Dermis blood vessel endothelial cell (primary cell): ENCODE data around the gene HSD11B1. TPM values are rescaled to one million over a fixed set of nuclear protein-coding genes. Genes with fewer than 3 reads are reported as not detected.

Source experiments
- DNase-seq: peaks from one replicate; pipeline ENCODE4 v3.0.0; 2010
- total RNA-seq: library from RNA; depleted of rRNA; stranded (reverse); fragments of >200 nt; gene quantifications from 2 replicates; pipeline ENCODE4 v1.2.3, GENCODE V29; 2014

HSD11B1 gene
- total RNA-seq, 1 donor from 2014 or later = not detected

DNA sequence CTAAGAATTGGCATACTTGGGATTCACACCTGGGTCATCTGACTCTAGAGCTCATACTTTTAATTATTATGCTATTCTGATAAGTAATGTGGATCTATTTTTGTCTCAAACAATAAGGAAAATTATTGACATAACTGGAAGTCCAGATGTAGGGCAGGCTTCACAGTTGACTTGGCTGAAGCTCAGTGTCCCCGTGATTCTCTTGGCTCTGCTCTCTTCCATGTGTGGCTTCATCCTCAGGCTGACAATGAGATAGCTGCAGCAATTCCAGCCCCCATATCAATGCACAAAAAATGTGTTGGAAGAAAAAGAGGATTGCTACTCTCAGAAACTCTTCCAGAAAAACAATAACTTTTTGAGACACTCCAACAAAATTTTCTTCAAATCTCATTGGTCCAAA is 23.8 kb downstream of the HSD11B1 start:
- DNase-seq = no peak

DNA sequence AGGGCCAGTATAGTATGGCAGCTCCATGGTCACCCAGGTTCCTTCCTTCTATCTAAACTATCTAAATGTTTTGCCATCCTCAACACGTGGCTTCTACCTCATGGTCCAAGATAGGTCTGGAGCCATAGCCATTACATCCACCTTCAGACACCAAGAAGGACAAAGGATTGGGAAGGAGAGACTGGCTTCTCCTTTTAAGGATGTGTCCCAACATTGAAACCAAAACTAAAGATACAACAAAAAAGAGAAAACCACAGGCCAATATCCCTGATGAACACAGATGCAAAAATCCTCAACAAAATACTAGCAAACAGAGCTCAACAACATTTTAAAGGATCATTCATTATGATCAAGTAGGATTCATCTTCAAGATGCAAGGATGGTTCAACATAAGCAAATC is 24.8 kb downstream of the HSD11B1 start:
- DNase-seq = no peak

DNA sequence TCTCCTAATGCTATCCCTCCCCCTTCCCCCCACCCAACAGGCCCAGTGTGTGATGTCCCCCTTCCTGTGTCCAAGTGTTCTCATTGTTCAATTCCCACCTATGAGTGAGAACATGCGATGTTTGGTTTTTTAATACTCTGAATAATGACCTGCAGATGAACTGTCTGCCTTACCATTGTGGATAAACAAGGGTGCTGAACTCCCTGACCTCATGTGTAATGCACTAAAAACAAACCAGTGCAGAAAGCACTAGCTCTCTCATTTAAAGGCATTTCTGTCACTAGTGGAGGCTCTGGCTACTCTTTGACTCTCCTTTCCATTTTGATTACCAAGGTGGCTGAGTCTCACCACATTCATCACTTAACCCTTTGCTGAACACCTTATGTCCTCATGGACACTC is 28.1 kb downstream of the HSD11B1 start:
- DNase-seq = no peak

DNA sequence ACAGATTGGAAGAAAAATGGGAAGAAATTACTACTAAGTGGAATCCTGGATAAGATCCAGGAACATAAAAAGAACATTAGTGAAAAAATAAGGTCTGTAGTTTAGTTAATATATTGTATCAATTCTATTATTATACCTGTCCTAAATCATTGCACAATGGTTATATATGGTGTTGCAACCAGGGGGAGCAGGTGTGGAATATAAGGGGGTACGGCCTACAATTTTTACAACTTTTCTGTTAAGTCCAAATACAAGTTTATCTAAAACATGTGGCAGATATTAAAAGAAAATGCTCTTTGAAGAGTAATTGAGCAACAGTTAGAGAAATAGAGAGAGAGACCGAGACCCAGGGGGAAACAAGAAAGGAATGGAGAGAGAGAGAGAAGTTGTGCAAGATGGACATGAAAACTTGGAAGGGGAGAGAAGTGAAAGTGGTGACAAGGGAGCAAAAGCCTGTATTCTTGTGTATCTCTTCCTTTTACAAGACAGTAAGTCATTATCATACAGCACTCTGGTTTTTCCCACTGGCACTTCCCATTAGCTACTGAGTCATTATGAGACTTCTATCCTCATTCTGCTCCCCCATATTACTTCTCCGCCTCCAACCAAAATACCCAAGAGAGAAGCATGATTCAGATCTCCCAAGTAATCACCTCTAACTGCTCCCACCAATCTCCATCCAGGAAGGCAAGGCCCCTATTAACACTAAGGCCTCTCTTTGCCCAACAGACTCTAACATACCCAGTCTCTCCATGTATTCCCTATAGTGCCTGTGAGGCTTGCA is 29.0 kb downstream of the HSD11B1 start:
- DNase-seq = no peak

DNA sequence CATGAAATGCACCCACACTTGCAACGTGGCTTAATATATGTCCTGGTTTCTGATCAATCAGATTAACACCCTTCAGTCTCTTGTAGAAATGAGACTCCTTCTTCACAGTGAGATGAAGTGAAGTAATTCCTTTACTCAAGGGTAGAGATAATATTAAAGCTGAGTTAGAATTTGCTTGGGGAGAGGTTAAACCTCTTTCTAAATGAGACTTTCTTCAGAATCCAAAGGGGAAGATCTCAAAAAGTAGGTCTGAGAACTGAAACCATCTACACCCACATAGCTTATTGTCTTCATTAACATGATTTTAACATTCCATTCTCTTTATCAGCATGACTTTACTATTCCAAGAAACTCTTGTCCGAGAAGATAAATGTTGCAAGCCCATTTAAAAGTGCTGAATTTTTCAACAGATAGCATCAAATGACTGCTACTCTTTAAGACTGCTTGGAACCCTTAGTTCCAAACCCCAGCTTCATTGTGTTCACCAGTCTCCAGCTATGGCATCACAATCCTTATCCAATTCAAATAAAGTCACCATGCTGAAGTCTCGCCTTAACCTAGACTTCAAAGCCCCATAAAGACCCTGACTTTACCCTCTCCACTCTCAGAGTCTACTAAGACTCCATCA is 32.0 kb downstream of the HSD11B1 start:
- DNase-seq = no peak

DNA sequence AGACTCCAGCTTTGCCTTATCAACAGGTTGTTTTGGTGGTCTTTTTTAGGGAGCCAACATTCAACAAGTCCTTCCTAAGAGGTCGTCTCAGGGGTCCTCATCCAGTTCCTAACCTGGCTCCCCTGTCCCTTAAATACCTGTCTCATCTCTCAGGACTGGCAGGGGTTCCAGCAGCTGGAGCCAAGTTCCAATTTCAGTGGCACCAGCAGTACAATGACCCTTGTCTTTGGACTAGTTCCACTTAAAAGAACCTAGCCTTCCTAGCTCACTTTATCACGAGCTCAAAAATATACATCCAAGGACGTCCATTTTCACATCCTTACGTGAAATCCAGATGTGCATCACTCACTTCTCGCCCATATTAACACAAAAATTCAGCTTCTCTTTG is 32.5 kb downstream of the HSD11B1 start:
- DNase-seq = no peak

DNA sequence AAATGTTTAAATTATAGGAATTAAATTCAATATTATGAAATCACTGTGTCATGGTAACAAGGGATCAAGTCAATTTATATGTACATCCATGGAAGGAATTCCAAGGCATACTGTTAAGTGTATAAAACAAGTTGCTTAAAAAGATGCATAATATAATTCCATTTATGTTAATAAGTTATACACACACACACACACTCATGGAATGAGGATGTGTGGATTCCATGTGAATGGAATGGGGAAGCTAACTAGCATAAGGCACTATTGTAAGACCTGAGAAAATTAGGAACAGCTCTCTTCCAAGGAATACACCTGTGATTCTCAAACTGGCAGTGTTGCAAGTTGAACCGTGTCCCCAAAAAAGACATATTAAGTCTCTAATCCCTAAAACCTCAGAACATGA is 33.6 kb downstream of the HSD11B1 start:
- no peak for DNase-seq

DNA sequence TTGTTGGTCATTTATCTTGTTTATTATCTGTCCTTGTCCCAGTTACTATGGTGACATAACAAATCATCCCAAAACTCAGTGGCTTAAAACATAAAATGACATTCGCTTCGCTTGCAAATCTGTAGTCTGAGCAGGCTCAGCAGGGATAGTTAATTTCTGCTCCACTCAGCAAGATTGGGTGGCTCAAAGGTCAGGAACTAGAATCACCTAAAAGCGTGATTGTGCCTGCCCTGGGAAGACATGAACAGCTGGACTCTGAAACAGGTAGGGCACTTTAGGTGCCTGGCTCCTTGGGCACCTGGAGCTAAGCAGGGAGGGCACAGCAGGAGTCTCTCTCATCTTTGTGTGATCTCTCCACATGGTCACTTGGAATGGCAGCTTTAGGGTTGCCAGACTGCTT is 36.5 kb downstream of the HSD11B1 start:
- no peak for DNase-seq

DNA sequence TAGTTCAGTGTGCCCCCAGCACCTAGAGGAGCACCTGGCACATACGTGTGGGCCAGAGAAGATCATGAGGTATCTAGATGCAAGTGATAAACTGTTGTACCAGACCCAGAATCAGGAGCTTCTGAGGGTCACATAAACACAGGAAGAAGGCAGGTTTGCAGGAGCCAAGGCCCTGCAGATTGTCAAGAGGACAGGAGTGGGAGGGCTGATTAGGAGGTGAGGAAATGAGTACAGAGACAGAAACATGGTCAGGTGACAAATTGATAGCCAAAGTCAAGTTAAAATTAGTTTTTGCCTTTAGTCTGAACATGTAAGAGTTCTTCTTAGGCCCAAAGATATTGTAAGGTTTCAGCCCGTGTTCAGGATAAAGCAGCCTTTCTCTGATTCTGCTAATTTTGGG is 37.2 kb downstream of the HSD11B1 start:
- DNase-seq = no peak

DNA sequence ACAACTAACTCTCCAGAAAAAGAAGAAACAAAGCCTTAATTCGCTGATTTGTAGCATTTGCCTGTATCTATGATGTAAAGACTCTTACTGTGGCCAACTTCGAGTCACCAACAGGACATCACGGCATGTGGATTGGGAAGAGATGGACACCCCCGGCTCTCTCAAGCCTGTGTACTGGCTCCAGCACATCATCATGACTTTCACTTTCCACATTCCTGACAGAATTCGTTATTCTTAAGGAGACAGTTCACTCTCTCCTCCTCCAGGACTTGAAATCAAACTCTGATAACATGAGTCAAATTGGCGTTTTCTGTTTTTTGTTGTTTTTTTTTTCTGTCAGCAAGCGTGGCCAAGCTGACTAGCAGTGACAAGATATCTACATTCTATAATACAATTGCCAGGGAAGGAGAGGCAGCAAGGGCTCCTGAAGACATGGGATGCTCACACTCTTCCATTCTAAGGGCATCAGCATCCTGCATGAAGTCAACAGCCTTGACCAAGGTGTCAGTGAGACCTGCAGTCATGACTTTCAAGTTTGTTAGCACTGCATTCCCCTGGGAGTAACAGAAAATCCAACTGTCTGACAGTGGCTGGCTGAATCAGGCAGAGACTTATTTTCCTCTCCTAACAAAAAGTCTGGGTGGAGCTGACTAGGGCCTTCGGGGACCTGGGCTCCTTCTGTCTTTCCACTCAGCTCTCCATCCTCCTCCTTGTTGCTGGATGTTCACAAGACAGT is 37.9 kb downstream of the HSD11B1 start:
- DNase-seq = no peak

DNA sequence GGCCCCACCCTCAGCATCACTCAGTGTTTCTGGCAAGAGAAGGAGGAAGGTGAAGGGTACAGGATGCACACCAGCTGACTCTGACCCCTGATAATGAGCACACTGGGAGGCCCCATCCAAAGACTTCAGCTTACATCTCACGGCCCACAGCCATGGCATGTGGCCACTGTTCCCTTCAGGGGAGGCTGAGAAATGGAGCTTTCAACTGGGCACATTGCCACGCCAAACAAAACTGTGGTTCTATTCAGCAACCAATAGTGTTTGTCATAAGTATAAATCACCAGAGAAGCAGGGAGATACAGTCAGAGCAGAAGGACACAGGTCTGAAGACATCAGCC is 38.5 kb downstream of the HSD11B1 start:
- DNase-seq = no peak

DNA sequence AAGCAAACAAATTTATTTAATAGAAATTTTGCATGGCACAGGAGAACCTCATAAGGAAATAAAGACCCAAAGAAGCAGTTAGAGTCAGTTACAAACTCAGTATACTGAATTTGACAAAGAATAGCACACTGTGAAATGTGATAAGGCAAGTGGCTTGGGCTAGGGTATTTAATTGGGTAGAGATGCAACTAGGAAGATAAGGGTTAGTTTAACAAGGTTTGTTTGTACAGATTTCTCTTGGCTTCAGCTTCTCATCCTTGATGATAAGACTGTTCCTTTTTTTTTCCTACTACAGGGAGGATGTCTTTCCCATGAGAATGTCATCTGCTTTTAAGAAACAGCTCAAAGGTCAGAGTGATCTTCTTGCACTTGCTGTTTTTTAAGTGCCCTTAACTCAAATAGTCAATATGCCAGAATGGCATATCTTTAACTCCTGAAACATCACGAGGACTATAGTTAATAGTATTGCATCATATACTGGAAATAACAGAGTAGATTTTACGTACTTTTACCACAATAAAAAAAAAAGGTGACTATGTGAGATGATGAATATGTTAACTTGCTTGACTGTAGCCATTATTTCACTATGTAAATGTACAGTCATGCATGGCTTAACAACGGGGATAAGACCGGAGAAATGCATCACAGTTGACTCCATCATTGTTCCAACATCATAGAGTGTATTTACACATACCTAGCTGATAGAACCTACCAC is 42.0 kb downstream of the HSD11B1 start:
- DNase-seq = no peak

DNA sequence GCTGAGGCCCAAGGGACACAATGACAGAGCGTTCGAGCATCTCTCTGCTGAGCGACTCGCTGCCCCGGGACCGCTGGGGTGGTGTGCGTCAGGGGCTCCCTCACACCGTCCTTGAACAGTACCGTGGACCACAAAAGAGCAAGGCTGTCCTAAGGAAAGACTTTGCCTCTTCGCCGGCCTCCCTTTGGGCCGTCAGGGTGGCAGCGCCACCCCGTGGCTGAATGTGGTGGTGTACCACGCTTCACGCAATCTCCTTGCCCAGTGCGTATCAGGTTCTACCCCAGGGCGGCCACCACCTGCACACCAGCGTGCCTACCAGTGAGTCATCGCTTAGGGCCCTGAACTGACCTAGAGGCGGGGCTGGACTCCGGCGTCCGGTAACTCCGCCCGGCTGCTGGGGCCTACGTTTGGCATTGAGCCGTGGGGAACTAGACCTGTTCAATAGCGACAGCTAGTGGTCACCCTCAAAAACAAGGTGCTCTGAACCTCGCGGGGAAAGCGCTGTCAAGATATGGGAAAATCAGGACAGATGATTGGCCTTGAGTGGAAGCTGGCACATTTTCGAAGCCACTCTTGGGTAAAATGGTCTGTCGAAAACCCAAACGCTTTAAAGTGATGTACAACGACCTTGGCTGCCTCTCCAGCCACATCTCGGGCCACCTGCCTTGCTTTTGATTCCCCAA is 43.1 kb downstream of the HSD11B1 start:
- peak; percentile 94 for DNase-seq

- no peak for DNase-seq
Measured at GRCh38 chr1:209748620-209749019, 44.0 kb downstream of the HSD11B1 start.

DNA sequence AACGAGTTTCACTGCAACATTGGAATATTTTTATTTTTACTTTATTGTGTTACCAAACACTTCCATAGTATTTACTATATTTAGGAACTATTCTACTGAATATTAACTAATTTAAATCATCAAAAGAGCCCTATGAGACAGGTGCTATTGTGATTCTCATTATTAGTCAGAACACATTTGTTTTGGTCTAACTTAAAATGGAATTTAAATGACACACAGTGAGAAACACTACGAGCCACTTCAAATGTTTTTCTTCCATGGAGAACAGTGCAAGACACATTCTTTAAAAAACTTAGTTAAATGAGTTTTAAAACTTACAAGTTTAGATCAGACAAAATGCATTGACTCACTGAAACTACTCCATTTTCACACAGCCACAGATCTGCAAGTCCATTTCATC is 44.6 kb downstream of the HSD11B1 start:
- DNase-seq = no peak

DNA sequence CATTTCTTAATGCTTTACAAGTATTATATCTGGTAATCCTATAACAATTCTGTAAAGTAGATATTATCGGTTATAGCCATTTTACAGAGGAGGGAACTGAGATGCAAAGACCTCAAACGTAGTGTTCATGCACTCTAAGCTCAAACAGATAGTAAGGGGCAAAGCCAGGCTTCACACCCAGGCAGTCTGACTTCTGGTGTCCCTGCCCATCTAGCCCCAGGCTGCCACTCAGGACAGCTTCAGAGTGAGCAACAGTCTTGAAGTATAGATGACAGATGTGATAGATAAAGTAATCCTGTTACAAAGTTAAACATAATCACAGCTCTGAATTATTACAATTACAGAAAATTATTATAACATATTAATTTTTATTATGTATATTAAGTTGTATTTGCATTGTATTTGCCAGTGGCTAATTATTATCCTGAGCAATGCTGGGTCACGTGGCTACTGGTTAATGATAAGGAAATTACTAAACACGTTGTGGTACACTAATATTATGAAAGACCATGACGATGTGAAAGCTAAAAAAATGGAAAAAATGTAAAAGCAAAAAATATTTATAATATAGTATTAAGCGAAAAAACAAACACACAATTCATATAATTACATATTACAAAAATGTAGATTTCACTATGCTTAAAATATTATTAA is 45.2 kb downstream of the HSD11B1 start:
- no peak for DNase-seq

GRCh38 chr1:209751627-209752231 is 47.1 kb downstream of the HSD11B1 start:
- DNase-seq = no peak

- no peak for DNase-seq
Measured at GRCh38 chr1:209752890-209753289, 48.2 kb downstream of the HSD11B1 start.

DNA sequence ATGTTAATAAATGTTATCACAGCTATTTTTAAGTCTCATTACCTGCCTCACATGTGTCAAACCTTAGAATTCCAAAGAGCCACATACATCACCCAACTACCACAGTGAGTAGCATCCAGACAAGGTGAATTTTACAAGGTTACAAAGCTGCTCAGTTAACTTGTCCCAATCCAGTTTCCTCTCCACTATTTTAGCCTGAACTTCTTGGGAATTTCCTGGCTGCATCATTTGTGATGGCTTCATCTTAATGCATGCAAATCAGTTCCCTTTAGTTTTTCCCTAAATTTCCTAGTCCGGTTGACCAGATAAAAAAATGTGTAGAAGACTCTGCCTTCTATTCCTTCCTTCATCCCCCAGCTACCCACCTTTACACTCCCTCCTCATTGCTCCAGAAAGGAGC is 50.6 kb downstream of the HSD11B1 start:
- no peak for DNase-seq

GRCh38 chr1:209755926-209756614 is 51.4 kb downstream of the HSD11B1 start, which contains the start of gene TRAF3IP3:
Gene TRAF3IP3 (plus strand): TSS chr1:209756053. CDS start chr1:209760040, 3,987 bp downstream.
- no peak for DNase-seq
